Endothelial cell (in vitro differentiated cells): ENCODE measurements around the gene SLC12A3. TPM values are rescaled to one million over a fixed set of nuclear protein-coding genes. Genes with fewer than 3 reads are reported as not detected.

ENCODE experiments used
- DNase-seq: peaks from one replicate; pipeline ENCODE4 v3.0.0; 2021; ENCODE audit warnings: low spot score
- H3K27ac Mint-ChIP-seq: one replicate; pipeline ENCODE4 v1.8.0; 2021; ENCODE audit warnings: mixed read lengths, inconsistent platforms; ENCODE audit not compliant: unreplicated experiment
- H3K27me3 Mint-ChIP-seq: one replicate; pipeline ENCODE4 v1.8.0; 2021; ENCODE audit warnings: mild to moderate bottlenecking, moderate library complexity, mixed read lengths, inconsistent platforms; ENCODE audit not compliant: unreplicated experiment
- H3K36me3 Mint-ChIP-seq: one replicate; pipeline ENCODE4 v1.8.0; 2021; ENCODE audit warnings: mild to moderate bottlenecking, low read depth, mixed read lengths, inconsistent platforms; ENCODE audit not compliant: unreplicated experiment
- H3K4me1 Mint-ChIP-seq: one replicate; pipeline ENCODE4 v1.8.0; 2021; ENCODE audit warnings: mild to moderate bottlenecking, mixed read lengths, inconsistent platforms; ENCODE audit not compliant: unreplicated experiment
- H3K4me3 Mint-ChIP-seq: one replicate; pipeline ENCODE4 v1.8.0; 2021; ENCODE audit warnings: mild to moderate bottlenecking, mixed read lengths, inconsistent platforms; ENCODE audit not compliant: unreplicated experiment
- H3K9me3 Mint-ChIP-seq: one replicate; pipeline ENCODE4 v1.8.0; 2021; ENCODE audit warnings: mixed read lengths, inconsistent platforms; ENCODE audit not compliant: unreplicated experiment
- CTCF ChIP-seq: fragments of 200-600 bp; sonication (generic); IDR thresholded peaks from one replicate; pipeline ENCODE4 v1.5.0; 2021; ENCODE audit warnings: antibody characterized with exemption; ENCODE audit not compliant: unreplicated experiment
- total RNA-seq: library from RNA; stranded (reverse); fragmentation: NEBNext Ultra II Directional; extraction: Animal tissue kit (Norgen Biotek cat#: 25700); gene quantifications from one replicate; pipeline ENCODE4 v1.2.1, GENCODE V29; 2021; ENCODE audit not compliant: unreplicated experiment

SLC12A3 gene
- total RNA-seq, 1 donor from 2014 or later, result not detected

- H3K27ac Mint-ChIP-seq, result no peak overlapping the region
- H3K36me3 Mint-ChIP-seq, result peaks cover 11% of the 10 kb centered on the region
- H3K4me1 Mint-ChIP-seq, result no peaks in the 10 kb centered on the region
These were observed 21.3 kb downstream of the SLC12A3 start for GRCh38 chr16:56886296-56886695.

GRCh38 chr16:56886826-56887225 lies 21.8 kb downstream of the SLC12A3 start:
- no peaks in the 10 kb centered on the region for H3K4me1 Mint-ChIP-seq
- H3K4me3 Mint-ChIP-seq, result no peak overlapping the region
- TF ChIP-seq CTCF, result no peak

More at GRCh38 chr16:56886296-56886695, 21.3 kb downstream of the SLC12A3 start:
- no peak overlapping the region for H3K4me3 Mint-ChIP-seq
- DNase-seq, result no peak
- H3K9me3 Mint-ChIP-seq, result peaks cover 3% of the 10 kb centered on the region
- TF ChIP-seq CTCF, result no peak
- peaks cover 11% of the 10 kb centered on the region for H3K27me3 Mint-ChIP-seq

GRCh38 chr16:56888806-56889205 lies 23.8 kb downstream of the SLC12A3 start:
- no peak overlapping the region for H3K27ac Mint-ChIP-seq
- H3K4me1 Mint-ChIP-seq, result no peaks in the 10 kb centered on the region
- DNase-seq, result no peak
- H3K4me3 Mint-ChIP-seq, result no peak overlapping the region
- H3K9me3 Mint-ChIP-seq, result peaks cover 3% of the 10 kb centered on the region
- H3K36me3 Mint-ChIP-seq, result peaks cover 11% of the 10 kb centered on the region
- no peak for TF ChIP-seq CTCF
- peaks cover 8% of the 10 kb centered on the region for H3K27me3 Mint-ChIP-seq

More at GRCh38 chr16:56886826-56887225, 21.8 kb downstream of the SLC12A3 start:
- DNase-seq, result no peak
- Mint-ChIP-seq H3K27ac (no peak overlapping the region), H3K9me3 (peaks cover 3% of the 10 kb centered on the region), H3K27me3 (peaks cover 8% of the 10 kb centered on the region), H3K36me3 (peaks cover 11% of the 10 kb centered on the region)

GRCh38 chr16:56889206-56889605 lies 24.2 kb downstream of the SLC12A3 start:
- no peak for TF ChIP-seq CTCF
- H3K9me3 Mint-ChIP-seq, result peaks cover 3% of the 10 kb centered on the region
- peaks cover 11% of the 10 kb centered on the region for H3K36me3 Mint-ChIP-seq
- no peak overlapping the region for H3K27ac Mint-ChIP-seq
- H3K27me3 Mint-ChIP-seq, result peaks cover 8% of the 10 kb centered on the region
- H3K4me1 Mint-ChIP-seq, result no peaks in the 10 kb centered on the region
- no peak overlapping the region for H3K4me3 Mint-ChIP-seq
- DNase-seq, result no peak

GRCh38 chr16:56891685-56892084 lies 26.7 kb downstream of the SLC12A3 start:
- Mint-ChIP-seq H3K4me3 (no peak overlapping the region), H3K27me3 (peaks cover 6% of the 10 kb centered on the region), H3K4me1 (no peaks in the 10 kb centered on the region), H3K27ac (no peak overlapping the region), H3K9me3 (no peaks in the 10 kb centered on the region), H3K36me3 (peaks cover 4% of the 10 kb centered on the region)
- no peak for DNase-seq
- TF ChIP-seq CTCF, result no peak
